ENCODE data around the gene RNF135. TPM values are rescaled to one million over a fixed set of nuclear protein-coding genes. Genes with fewer than 3 reads are reported as not detected.
"Not testable (repeated sequence)": the region's sequence is repeated elsewhere in the genome, so short reads cannot be mapped to it uniquely, and the experiment has no call there.

RNF135 gene
- total RNA-seq, 2 experiments from 2014 or later = 5.4 to 6.6 TPM

DNA sequence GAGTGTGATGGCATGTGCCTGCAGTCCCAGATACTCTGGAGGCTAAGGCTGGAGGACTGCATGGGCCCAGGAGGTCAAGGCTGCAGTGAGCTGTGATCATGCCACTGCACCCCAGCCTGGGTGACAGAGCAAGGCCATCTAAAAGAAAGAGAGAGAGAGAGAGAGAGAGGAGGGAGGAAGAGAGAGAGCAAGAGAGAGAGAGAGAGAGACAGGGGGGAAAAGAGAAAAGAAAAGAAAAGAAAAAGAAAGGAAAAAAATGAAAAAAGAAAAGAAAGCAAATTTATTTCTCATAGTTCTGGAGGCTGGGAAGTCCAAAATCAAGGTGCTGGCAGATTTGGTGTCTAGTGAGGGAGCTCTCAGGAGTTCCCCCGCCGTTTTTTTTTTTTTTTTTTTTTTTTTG lies 33.3 kb downstream of the RNF135 start:
- Mint-ChIP-seq H3K36me3 (ENCODE audit: low read depth) (peaks cover 5% of the 10 kb centered on the region), H3K27ac (no peak overlapping the region), H3K4me1 (ENCODE audit: low read depth) (peaks cover 10% of the 10 kb centered on the region), H3K4me3 (no peak overlapping the region), H3K27me3 (peaks cover 12% of the 10 kb centered on the region), H3K9me3 (no peaks in the 10 kb centered on the region)
- ChIA-PET POLR2A (no interaction called here), CTCF (no interaction called here)
- TF ChIP-seq, protein P1, sequence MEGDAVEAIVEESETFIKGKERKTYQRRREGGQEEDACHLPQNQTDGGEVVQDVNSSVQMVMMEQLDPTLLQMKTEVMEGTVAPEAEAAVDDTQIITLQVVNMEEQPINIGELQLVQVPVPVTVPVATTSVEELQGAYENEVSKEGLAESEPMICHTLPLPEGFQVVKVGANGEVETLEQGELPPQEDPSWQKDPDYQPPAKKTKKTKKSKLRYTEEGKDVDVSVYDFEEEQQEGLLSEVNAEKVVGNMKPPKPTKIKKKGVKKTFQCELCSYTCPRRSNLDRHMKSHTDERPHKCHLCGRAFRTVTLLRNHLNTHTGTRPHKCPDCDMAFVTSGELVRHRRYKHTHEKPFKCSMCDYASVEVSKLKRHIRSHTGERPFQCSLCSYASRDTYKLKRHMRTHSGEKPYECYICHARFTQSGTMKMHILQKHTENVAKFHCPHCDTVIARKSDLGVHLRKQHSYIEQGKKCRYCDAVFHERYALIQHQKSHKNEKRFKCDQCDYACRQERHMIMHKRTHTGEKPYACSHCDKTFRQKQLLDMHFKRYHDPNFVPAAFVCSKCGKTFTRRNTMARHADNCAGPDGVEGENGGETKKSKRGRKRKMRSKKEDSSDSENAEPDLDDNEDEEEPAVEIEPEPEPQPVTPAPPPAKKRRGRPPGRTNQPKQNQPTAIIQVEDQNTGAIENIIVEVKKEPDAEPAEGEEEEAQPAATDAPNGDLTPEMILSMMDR (IDR thresholded peaks at IDR 0.05) = no peak
- no peak for ATAC-seq
- intact Hi-C loops (cut with micrococcal nuclease) = no loop called here
- DNase-seq = no peak

- no peaks in the 10 kb centered on the region for H3K36me3 Mint-ChIP-seq (ENCODE audit: low read depth)
- H3K4me1 Mint-ChIP-seq (ENCODE audit: low read depth) = peaks cover 15% of the 10 kb centered on the region
- intact Hi-C loops (cut with micrococcal nuclease) = no loop called here
- TF ChIP-seq, protein P1 (IDR thresholded peaks at IDR 0.05) = no peak
- CTCF ChIA-PET = interaction anchor here (0.9 to 2.2 kb wide), 5 partner anchors 12 to 209 kb away, joined by 3 to 9 read pairs (median 3); partner anchors contain the start of gene RNF135
- peaks cover 20% of the 10 kb centered on the region for H3K27me3 Mint-ChIP-seq
- H3K4me3 Mint-ChIP-seq = peak overlapping the region; percentile 78
- peak overlapping the region; percentile 17 for H3K27ac Mint-ChIP-seq
- no peaks in the 10 kb centered on the region for H3K9me3 Mint-ChIP-seq
- POLR2A ChIA-PET = interaction anchor here (0.8 to 1.9 kb wide), 2 partner anchors 13 to 37 kb away, joined by 3 to 4 read pairs; partner anchors contain the start of gene RNF135
- no peak for DNase-seq
- ATAC-seq = no peak
Measured at GRCh38 chr17:31007695-31008373, 37.0 kb downstream of the RNF135 start.

DNA sequence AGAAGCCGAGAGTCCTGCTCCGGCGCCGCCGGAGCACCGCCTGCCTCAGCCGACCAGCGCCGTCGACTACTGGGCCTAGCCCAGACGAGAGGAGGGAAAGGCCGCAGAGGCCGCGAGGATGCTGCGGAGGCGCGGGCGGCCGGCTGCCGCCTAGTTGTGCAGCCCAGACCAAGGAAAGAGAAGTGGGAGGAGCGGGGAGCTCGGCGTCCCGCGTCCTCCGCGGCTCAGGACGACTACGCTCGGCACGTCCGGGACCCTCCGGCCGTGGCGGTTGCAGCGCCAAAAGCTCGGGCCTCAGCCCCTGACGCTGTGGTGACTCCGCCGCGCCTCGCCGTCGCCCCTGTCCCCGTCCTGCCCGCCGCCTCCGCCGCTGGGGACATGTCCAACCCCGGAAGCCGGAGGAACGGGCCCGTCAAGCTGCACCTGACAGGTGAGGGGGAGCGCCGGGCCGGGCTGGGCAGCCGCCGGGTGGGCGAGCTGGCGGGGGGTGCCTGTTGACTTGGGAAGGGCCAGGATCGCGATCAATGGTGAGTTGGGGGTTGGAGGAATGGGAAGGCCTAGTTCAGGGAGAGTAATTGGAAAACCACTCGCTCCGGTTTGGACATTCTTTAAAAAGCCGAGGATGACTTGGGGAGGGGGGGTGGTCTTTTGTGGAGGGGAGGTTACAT lies 37.7 kb downstream of the RNF135 start:
- TF ChIP-seq, protein P1 (IDR thresholded peaks at IDR 0.05) = no peak
- ATAC-seq (peak; percentile 82), DNase-seq (peak; percentile 58)
- Mint-ChIP-seq H3K4me3 (peak overlapping the region; percentile 78), H3K36me3 (ENCODE audit: low read depth) (no peaks in the 10 kb centered on the region), H3K27ac (peak overlapping the region; percentile 68), H3K9me3 (no peaks in the 10 kb centered on the region), H3K4me1 (ENCODE audit: low read depth) (peaks cover 15% of the 10 kb centered on the region), H3K27me3 (peaks cover 20% of the 10 kb centered on the region)
- ChIA-PET CTCF (interaction anchor here (0.5 to 2.2 kb wide), 6 partner anchors 12 to 208 kb away, joined by 3 to 9 read pairs (median 3); partner anchors contain the start of gene RNF135), POLR2A (interaction anchor here (0.6 to 1.9 kb wide), 3 partner anchors 13 to 121 kb away, joined by 3 to 4 read pairs (median 3); partner anchors contain the start of gene RNF135)
- intact Hi-C loops (cut with micrococcal nuclease) = no loop called here

- ChIA-PET POLR2A (interaction anchor here (0.6 to 1.9 kb wide), 2 partner anchors 39 to 122 kb away, joined by 3 to 4 read pairs; partner anchors contain the start of gene RNF135), CTCF (interaction anchor here (0.5 to 2.2 kb wide), 5 partner anchors 13 to 208 kb away, joined by 3 to 9 read pairs (median 3); partner anchors contain the start of gene RNF135)
- Mint-ChIP-seq H3K27ac (peak overlapping the region; percentile 68), H3K4me3 (peak overlapping the region; percentile 78), H3K4me1 (ENCODE audit: low read depth) (peaks cover 15% of the 10 kb centered on the region), H3K27me3 (peaks cover 20% of the 10 kb centered on the region)
- H3K9me3 Mint-ChIP-seq; intact Hi-C loops (cut with micrococcal nuclease); H3K36me3 Mint-ChIP-seq (ENCODE audit: low read depth): not testable (repeated sequence)
- DNase-seq (peak; percentile 11), ATAC-seq (peak; percentile 34)
Measured at GRCh38 chr17:31009042-31009702, 38.3 kb downstream of the RNF135 start.

DNA sequence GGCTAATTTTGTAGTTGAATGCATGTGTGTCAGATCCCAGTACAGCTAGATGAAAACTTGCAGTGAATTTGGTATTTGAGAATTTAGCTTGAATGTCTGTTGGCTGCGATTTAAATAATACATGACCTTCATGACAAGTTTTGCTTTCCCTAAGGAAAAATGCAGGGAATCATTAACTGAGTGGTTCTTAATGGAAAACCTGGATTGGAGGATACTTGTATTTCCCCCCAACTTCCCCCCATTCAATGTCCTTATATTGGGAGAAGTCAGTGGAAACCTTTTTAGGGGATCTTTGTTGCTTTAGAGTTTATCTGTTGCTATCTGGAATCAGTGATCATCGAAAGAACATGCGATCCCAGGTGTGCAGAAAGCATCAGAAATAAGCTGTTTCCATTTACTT lies 39.2 kb downstream of the RNF135 start:
- intact Hi-C loops (cut with micrococcal nuclease) = loop anchor here (5.0 kb wide), 1 partner anchor 207 kb away; no protein-coding TSS in a partner anchor
- DNase-seq; H3K36me3 Mint-ChIP-seq (ENCODE audit: low read depth); POLR2A ChIA-PET; H3K27ac Mint-ChIP-seq; ATAC-seq; H3K9me3 Mint-ChIP-seq: not testable (repeated sequence)
- Mint-ChIP-seq H3K27me3 (peaks cover 20% of the 10 kb centered on the region), H3K4me1 (ENCODE audit: low read depth) (peaks cover 15% of the 10 kb centered on the region), H3K4me3 (peak overlapping the region; percentile 30)
- CTCF ChIA-PET = interaction anchor here (2.2 kb wide), 1 partner anchor 39 kb away, joined by 9 read pairs; the partner anchor contains the start of gene RNF135

All from activated CD8-positive, alpha-beta T cell treated with anti-CD3 and anti-CD28 coated beads for 36 hours (primary cell).